NCI-H1417 treated with DMSO at 0.1 percent for 48 hours (cell line): ENCODE data around the gene RBMY1E.
"Not testable (repeated sequence)": the region's sequence is repeated elsewhere in the genome, so short reads cannot be mapped to it uniquely, and the experiment has no call there.

Experiments used
- DNase-seq: peaks from one replicate; lab custom pipeline; 2025; lab: John Stamatoyannopoulos, UW

The RBMY1E gene

DNA sequence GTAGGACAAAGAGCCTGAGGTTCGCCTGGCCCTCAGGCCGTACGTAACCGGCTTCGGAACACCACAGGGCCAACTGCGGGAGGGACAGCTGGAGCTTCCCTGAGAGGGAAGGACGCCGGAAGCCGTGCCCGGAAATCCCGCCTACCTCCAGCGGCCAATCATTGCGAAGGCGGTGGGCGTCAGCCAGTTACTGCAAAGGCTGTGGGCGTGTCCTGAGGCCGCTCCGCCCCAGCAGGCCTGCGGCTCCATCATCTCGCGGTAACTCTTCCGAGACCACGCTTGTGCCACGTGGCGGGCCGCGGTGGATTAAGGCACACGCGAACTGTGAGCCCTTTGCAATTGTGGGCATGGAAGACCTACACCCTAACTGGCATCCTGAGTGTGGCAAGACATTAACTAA, at the start of gene RBMY1E:
RBMY1E (minus strand) TSS at position 101 of the 400 bp plus-strand sequence. CDS start 1,978 bp downstream, outside the sequence.
- not testable (repeated sequence) for DNase-seq

DNA sequence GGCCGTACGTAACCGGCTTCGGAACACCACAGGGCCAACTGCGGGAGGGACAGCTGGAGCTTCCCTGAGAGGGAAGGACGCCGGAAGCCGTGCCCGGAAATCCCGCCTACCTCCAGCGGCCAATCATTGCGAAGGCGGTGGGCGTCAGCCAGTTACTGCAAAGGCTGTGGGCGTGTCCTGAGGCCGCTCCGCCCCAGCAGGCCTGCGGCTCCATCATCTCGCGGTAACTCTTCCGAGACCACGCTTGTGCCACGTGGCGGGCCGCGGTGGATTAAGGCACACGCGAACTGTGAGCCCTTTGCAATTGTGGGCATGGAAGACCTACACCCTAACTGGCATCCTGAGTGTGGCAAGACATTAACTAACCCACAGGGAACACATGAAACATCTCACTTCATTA, 23.4 kb downstream of the RBMY1E start, which contains the start of gene RBMY1D:
RBMY1D (minus strand) TSS at position 101 of the 400 bp plus-strand sequence. CDS start 2,013 bp downstream, outside the sequence.
- not testable (repeated sequence) for DNase-seq

DNA sequence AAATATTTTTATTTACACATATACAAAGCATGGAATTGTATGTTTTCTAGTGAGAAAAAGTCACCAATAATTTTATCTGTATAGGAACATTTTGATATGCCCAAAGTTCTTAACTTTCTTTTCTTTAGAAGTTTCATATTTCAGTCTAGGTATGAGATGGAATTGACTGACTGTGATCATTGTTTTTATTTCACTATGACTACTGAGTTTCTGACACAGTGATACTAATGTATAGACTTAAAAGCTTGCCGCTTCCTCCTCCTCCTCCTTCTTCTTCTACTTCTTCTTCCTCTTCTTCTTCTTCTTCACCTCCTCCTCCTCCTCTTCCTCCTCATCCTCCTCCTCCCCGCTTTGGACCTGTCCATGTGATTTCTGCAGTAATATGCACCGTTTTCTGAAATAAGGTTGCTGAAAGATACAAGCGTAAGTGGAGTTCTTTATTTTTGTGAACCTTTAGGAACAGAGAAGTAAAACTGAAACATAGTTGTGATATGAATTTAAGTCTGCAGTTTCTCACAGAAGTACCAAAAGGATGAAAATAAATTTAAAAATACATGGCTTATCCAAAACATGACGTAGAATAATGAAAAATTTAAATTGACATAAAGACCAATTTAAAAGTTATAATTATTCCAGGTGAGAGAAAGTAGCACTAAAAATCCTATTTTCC, 48.3 kb downstream of the RBMY1E start:
- DNase-seq, result not testable (repeated sequence)
